Fibroblast of pulmonary artery (primary cell): Measurements from ENCODE around the gene OR11G2.
A peak's percentile ranks its signal among the peaks of the same experiment; 100 is the strongest.
"Not testable (repeated sequence)": the region's sequence is repeated elsewhere in the genome, so short reads cannot be mapped to it uniquely, and the experiment has no call there.

ENCODE experiments used
- DNase-seq: peaks from one replicate; pipeline ENCODE4 v3.0.0-alpha.2; 2010; ENCODE audit warnings: low read depth
- H3K4me3 ChIP-seq: replicated peaks from 2 replicates; pipeline ENCODE4 v1.5.1; 2011; ENCODE audit warnings: low read depth, mild to moderate bottlenecking, control low read depth, low read length, moderate library complexity
- CTCF ChIP-seq: IDR thresholded peaks from 2 replicates; pipeline ENCODE4 v1.5.1; 2011; ENCODE audit warnings: mild to moderate bottlenecking, control low read depth, low read length, inconsistent platforms; ENCODE audit errors: missing control alignments

Gene OR11G2, protein sequence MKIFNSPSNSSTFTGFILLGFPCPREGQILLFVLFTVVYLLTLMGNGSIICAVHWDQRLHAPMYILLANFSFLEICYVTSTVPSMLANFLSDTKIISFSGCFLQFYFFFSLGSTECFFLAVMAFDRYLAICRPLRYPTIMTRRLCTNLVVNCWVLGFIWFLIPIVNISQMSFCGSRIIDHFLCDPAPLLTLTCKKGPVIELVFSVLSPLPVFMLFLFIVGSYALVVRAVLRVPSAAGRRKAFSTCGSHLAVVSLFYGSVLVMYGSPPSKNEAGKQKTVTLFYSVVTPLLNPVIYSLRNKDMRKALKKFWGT

GRCh38 chr14:20190596-20190995 lies at the start of gene OR11G2:
Gene OR11G2 (plus strand): TSS chr14:20190896. CDS start chr14:20197438, 6,542 bp downstream.
- no peak for TF ChIP-seq CTCF
- H3K4me3 ChIP-seq, result no peak within 1 kb of the TSS
- DNase-seq, result no peak

DNA sequence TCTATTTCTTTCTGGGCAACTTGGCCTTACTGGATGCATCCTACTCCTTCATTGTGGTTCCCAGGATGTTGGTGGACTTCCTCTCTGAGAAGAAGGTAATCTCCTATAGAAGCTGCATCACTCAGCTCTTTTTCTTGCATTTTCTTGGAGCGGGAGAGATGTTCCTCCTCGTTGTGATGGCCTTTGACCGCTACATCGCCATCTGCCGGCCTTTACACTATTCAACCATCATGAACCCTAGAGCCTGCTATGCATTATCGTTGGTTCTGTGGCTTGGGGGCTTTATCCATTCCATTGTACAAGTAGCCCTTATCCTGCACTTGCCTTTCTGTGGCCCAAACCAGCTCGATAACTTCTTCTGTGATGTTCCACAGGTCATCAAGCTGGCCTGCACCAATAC lies 46.8 kb upstream of the OR11G2 start:
- DNase-seq, result no peak
- no peak for TF ChIP-seq CTCF
- no peak overlapping the region for H3K4me3 ChIP-seq

DNA sequence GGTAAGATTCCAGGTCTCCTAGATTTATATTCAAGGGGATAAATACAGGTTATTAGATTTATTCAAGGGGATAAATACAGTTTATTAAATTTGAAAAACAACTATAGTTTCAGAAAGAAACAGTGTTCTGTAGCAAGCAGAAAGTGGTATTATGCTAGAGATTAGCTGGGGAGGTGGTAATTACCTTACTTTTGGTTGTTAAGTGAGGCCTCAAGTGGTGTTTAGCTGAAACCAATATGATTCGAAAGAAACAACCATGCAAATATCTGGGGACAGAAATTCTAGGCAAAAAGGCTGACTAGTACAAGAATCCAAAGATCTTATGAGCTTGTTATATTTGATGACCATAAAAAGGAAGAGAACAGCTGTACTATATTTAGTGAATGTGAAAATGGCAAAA lies 45.9 kb upstream of the OR11G2 start:
- H3K4me3 ChIP-seq, result no peak overlapping the region
- DNase-seq, result no peak
- no peak for TF ChIP-seq CTCF

- TF ChIP-seq CTCF, result no peak
- H3K4me3 ChIP-seq, result no peak overlapping the region
- DNase-seq, result no peak
Measured at GRCh38 chr14:20164462-20164861, 26.2 kb upstream of the OR11G2 start.

- H3K4me3 ChIP-seq, result no peak overlapping the region
- DNase-seq, result no peak
- TF ChIP-seq CTCF, result no peak
Measured at GRCh38 chr14:20167091-20167490, 23.6 kb upstream of the OR11G2 start.

GRCh38 chr14:20169852-20170251 lies 20.8 kb upstream of the OR11G2 start:
- peak; percentile 1 for DNase-seq
- H3K4me3 ChIP-seq, result not testable (repeated sequence)

DNA sequence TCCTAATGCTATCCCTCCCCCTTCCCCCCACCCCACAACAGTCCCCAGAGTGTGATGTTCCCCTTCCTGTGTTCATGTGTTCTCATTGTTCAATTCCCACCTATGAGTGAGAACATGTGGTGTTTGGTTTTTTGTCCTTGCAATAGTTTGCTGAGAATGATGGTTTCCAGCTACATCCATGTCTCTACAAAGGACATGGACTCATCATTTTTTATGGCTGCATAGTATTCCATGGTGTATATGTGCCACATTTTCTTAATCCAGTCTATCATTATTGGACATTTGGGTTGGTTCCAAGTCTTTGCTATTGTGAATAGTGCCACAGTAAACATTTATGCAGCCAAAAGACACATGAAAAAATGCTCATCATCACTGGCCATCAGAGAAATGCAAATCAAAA lies 16.5 kb upstream of the OR11G2 start:
- DNase-seq, H3K4me3 ChIP-seq: not testable (repeated sequence)

DNA sequence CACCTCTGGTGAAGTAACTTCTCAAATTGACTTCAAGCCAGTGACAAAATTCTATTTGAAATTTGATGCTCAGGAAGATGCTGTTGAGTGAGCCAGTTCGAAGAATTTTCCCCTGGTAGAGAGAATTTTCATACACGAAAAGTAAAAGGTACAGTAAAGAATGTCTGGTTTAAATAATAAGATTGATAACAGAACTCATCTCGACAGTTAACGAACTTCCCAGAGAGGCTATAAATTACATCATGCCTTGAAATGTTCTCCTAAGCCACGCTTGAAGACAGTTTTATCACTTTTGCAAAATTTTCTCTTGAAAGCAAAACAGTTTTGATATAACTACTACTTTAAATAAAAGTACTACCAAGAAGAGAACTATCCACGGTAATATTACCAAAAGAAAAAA lies 14.4 kb upstream of the OR11G2 start:
- H3K4me3 ChIP-seq, result no peak overlapping the region
- DNase-seq, result no peak
- TF ChIP-seq CTCF, result no peak
